ENCODE results near the gene NCKAP5. TPM values are rescaled to one million over a fixed set of nuclear protein-coding genes. Genes with fewer than 3 reads are reported as not detected.

The NCKAP5 gene
- total and polyA plus RNA-seq, 9 of the 15 experiments (the other 6 are each of a cell fraction or from before 2014, with no cell fraction given) = not detected

DNA sequence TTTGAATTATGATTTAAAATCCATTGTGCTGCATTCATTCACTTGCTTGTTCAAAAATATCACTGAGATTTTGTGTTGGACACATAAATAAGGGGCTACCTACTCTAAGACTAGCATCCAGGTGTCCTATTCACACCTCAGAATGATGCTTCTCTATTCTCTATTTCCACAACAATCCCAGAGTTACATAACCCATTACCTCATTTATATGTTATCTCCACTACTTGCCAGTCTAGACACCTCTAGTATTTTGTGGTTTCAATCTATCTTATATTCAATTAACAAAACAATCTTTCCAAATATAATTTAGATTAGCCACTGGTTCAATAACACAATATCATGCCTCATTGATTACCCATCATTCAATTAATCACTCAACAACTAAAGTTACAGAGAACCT is 409.8 kb downstream of the NCKAP5 start (continued):
- TF ChIP-seq ZFP30 (CRISPR knock-in tag; IDR thresholded peaks at IDR 0.05; ENCODE audit: borderline replicate concordance) = no peak

DNA sequence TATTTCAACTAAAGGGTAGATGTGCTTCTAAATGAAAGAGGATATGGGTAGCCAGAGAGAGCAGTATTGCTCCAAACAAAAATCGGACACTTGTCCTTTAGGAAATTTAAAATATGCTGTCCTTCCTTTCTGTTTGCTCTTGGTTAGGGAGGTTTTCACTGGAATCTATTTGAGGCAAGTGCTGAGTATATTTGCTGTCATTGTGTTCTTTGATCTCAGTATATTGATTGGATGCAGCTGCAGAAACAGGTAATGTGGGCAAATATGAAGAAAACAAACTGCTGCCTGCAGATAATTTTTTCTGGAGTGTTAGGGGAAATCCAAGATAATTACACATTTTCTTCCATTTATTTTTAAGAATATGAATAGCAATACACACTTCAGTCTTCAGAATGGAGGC is 410.2 kb downstream of the NCKAP5 start:
- Histone ChIP-seq H3K4me2 (ENCODE audit: insufficient read depth, low read length) (no peak overlapping the region), H3K27ac (ENCODE audit: extremely low read depth, low read depth, low read length) (no peak overlapping the region), H2AFZ (ENCODE audit: low read depth, low read length) (no peak overlapping the region), H3K9me3 (replicated peaks; ENCODE audit: control insufficient read depth, insufficient read depth, low read depth, low read length) (no peaks in the 10 kb centered on the region), H3K4me3 (no peak overlapping the region), H3K9ac (ENCODE audit: insufficient read depth in 1 of 2, low read depth in 2 of 2, low read length in 2 of 2) (no peak overlapping the region), H3K79me2 (ENCODE audit: control insufficient read depth, insufficient read depth, low read length) (no peaks in the 10 kb centered on the region), H3K36me3 (ENCODE audit: control insufficient read depth, insufficient read depth, low read length) (no peaks in the 10 kb centered on the region), H3K9me1 (ENCODE audit: control insufficient read depth, insufficient read depth, low read length) (no peaks in the 10 kb centered on the region), H4K20me1 (replicated peaks; ENCODE audit: control insufficient read depth, insufficient read depth, low read length) (no peaks in the 10 kb centered on the region), H3K4me1 (replicated peaks in 1 of 2; ENCODE audit: control insufficient read depth in 2 of 2, insufficient read depth in 2 of 2, low read length in 2 of 2) (no peaks in the 10 kb centered on the region), H3K27me3 (ENCODE audit: control insufficient read depth in 2 of 2, insufficient read depth in 2 of 2, low read length in 2 of 2) (no peaks in the 10 kb centered on the region)
- ChIA-PET CTCF (ENCODE audit: low intra/inter-chr PET ratio) (no interaction called here), POLR2A (no interaction called here)
- in situ Hi-C loops (cut with MboI) (no loop called here), intact Hi-C loops (cut with micrococcal nuclease) (no loop called here)
- 0% methylated on average over 1 of the region's 1 CpG for WGBS (ENCODE audit: insufficient coverage, low coverage, missing lambda C conversion rate)
- DNase-seq (ENCODE audit: extremely low read depth in 1 of 4, low spot score in 3 of 4) = no peak
- BruUV-seq (replicated peaks) = no TSS peak
- ATAC-seq = no peak
- no peak for FAIRE-seq
- TF ChIP-seq HINFP (tag; conservative IDR thresholded peaks at IDR 0.05; ENCODE audit: low read depth) = no peak
- TF ChIP-seq THAP7 (CRISPR knock-in tag; IDR thresholded peaks at IDR 0.05) = no peak
- no peak for TF ChIP-seq WHSC1 (IDR thresholded peaks at IDR 0.05; ENCODE audit: low read length)
- TF ChIP-seq KDM1A (IDR thresholded peaks at IDR 0.05) = no peak
- TF ChIP-seq, protein P1, sequence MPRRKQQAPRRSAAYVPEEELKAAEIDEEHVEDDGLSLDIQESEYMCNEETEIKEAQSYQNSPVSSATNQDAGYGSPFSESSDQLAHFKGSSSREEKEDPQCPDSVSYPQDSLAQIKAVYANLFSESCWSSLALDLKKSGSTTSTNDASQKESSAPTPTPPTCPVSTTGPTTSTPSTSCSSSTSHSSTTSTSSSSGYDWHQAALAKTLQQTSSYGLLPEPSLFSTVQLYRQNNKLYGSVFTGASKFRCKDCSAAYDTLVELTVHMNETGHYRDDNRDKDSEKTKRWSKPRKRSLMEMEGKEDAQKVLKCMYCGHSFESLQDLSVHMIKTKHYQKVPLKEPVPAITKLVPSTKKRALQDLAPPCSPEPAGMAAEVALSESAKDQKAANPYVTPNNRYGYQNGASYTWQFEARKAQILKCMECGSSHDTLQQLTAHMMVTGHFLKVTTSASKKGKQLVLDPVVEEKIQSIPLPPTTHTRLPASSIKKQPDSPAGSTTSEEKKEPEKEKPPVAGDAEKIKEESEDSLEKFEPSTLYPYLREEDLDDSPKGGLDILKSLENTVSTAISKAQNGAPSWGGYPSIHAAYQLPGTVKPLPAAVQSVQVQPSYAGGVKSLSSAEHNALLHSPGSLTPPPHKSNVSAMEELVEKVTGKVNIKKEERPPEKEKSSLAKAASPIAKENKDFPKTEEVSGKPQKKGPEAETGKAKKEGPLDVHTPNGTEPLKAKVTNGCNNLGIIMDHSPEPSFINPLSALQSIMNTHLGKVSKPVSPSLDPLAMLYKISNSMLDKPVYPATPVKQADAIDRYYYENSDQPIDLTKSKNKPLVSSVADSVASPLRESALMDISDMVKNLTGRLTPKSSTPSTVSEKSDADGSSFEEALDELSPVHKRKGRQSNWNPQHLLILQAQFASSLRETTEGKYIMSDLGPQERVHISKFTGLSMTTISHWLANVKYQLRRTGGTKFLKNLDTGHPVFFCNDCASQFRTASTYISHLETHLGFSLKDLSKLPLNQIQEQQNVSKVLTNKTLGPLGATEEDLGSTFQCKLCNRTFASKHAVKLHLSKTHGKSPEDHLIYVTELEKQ (CRISPR knock-in tag; IDR thresholded peaks at IDR 0.05) = no peak
- TF ChIP-seq CREB5 (CRISPR knock-in tag; IDR thresholded peaks at IDR 0.05) = no peak
- TF ChIP-seq ZMIZ1 (IDR thresholded peaks at IDR 0.05; ENCODE audit: low read depth in 2 of 2, low read length in 2 of 2) = no peak

Data from K562 (cell line).